Ovary (tissue), 9 donors: Measurements from ENCODE around the gene ADI1. TPM values are rescaled to one million over a fixed set of nuclear protein-coding genes. Genes with fewer than 3 reads are reported as not detected.
"Not testable (repeated sequence)": the region's sequence is repeated elsewhere in the genome, so short reads cannot be mapped to it uniquely, and the experiment has no call there.

Experiments used
- DNase-seq, 5 donors: peaks; one replicate each; pipeline ENCODE4 v3.0.0-alpha.2; 2019 to 2020
- H3K27ac ChIP-seq, 2 donors: fragments of 200-600 bp; one replicate each; pipeline versions ENCODE4 v1.5.1 to v1.8.0; 2019 to 2022
- H3K27me3 ChIP-seq: fragments of 200-600 bp; one replicate; pipeline ENCODE4 v1.8.0; 2022
- H3K36me3 ChIP-seq: fragments of 200-600 bp; sonication (generic); one replicate; pipeline ENCODE4 v1.5.1; 2019
- H3K4me1 ChIP-seq: one replicate; pipeline ENCODE4 v1.8.1; 2013; ENCODE audit warnings: mild to moderate bottlenecking, moderate library complexity; ENCODE audit not compliant: insufficient read depth
- H3K4me3 ChIP-seq: fragments of 200-600 bp; sonication (generic); one replicate; pipeline ENCODE4 v1.5.1; 2017
- H3K9me3 ChIP-seq, 2 donors: fragments of 200-600 bp in 1 of 2; sonication (generic) in 1 of 2; one replicate each; pipeline versions ENCODE4 v1.5.1 to v1.8.1; 2013 to 2019; ENCODE audit warnings: mild to moderate bottlenecking in 1 of 2, moderate library complexity in 1 of 2
- CTCF ChIP-seq, 3 donors: fragments of 450-650 bp in 2 of 3; fragments of 200-600 bp in 1 of 3; IDR thresholded peaks; one replicate each; pipeline versions ENCODE4 v1.5.1 to v1.8.0; 2016 to 2022; ENCODE audit warnings: antibody characterized with exemption in 3 of 3, mild to moderate bottlenecking in 1 of 3
- EP300 ChIP-seq: sonication (generic); formaldehyde crosslinking; IDR thresholded peaks from one replicate; pipeline ENCODE4 v1.6.1; 2017; ENCODE audit warnings: antibody characterized with exemption
- POLR2A ChIP-seq: fragments of 450-650 bp; IDR thresholded peaks from one replicate; pipeline ENCODE4 v1.6.1; 2017; ENCODE audit warnings: antibody characterized with exemption, mild to moderate bottlenecking, moderate library complexity
- WGBS, 3 donors: extraction: QIAGEN DNeasy Blood & Tissue Kit in 1 of 3; methylation state at CpG; one replicate each; pipeline versions ENCODE4 v1.1.5 to v1.1.7; 2013 to 2017; 5-methylcytosine and 5-hydroxymethylcytosine counted together
- intact Hi-C, 4 donors: fragments of 100-400 bp; cut with DNase I; formaldehyde crosslinking; loops; one replicate each; pipeline versions ENCODE4 v1.11.0 to v1.15.1; 2022 to 2023
- polyA plus RNA-seq, 2 donors: library from polyadenylated mRNA; stranded (reverse); fragments of 200-250 nt in 1 of 2; fragments of 350-450 nt in 1 of 2; fragmentation: Illumina TruSeq in 1 of 2; extraction: RNeasy Lipid Tissue Mini Kit (QIAGEN cat#74804) in 1 of 2; gene quantifications; one replicate each; pipeline ENCODE4 v1.2.3, GENCODE V29; 2013 to 2014
- total RNA-seq, 7 donors: library from RNA; depleted of rRNA in 2 of 7; stranded (reverse); fragments of >200 nt in 2 of 7; fragmentation: NEBNext Ultra II Directional in 3 of 7; extraction: Animal tissue kit (Norgen Biotek cat#: 25700) in 3 of 7; gene quantifications; one replicate each; pipeline versions ENCODE4 v1.1.0 to v1.2.4, GENCODE V29; 2016 to 2023
- donor health status: DM: no; HTN: no; CAD: no; lungs with moderate emphysema.
- donor health status: DM: no; HTN: no; CAD: no.
- donor health status: Bipolar disorder and iron deficiency.
- donor health status: DM: yes; HTN: yes; CAD: no.
- donor health status: DM: no; HTN: no; CAD: no.
- donor health status: DM: yes; HTN: yes; CAD: no.

The ADI1 gene
- total and polyA plus RNA-seq, 9 donors, result 35.9 to 77.2 (median 51.9) TPM

GRCh38 chr2:3520591-3520990, 1.3 kb upstream of the ADI1 start:
- Histone ChIP-seq H3K4me1 (peaks cover 13% of the 10 kb centered on the region), H3K4me3 (no peak overlapping the region), H3K27me3 (no peaks in the 10 kb centered on the region), H3K36me3 (no peaks in the 10 kb centered on the region), H3K9me3 (no peaks in the 10 kb centered on the region), H3K27ac (no peak overlapping the region)
- DNase-seq, result no peak
- intact Hi-C loops, result no loop called here
- WGBS, 3 donors, result 93 to 95% (median 94%) methylated on average over 6 of the region's 6 CpGs
- TF ChIP-seq CTCF (IDR thresholded peaks at IDR 0.05) (no peak), POLR2A (no peak), EP300 (no peak)

- peaks cover 7% of the 10 kb centered on the region for H3K4me1 ChIP-seq
- H3K9me3 ChIP-seq, result no peaks in the 10 kb centered on the region
- intact Hi-C loops, result no loop called here
- peak overlapping the region; percentile 85 for H3K4me3 ChIP-seq
- H3K27ac ChIP-seq, result peak overlapping the region; percentile 83 to 99
- no peaks in the 10 kb centered on the region for H3K36me3 ChIP-seq
- 0% methylated on average over 52 to 67 of the region's 67 CpGs for WGBS, 3 donors
- peak; percentile 99 to 100 (median 99) for DNase-seq
- TF ChIP-seq POLR2A, result no peak
- peak in 1 of 3 donors; percentile 7 for TF ChIP-seq CTCF (IDR thresholded peaks at IDR 0.05)
- TF ChIP-seq EP300, result no peak
- H3K27me3 ChIP-seq, result no peaks in the 10 kb centered on the region
Measured at GRCh38 chr2:3518496-3519254, 656 bp downstream of the ADI1 start.

GRCh38 chr2:3517948-3518495, 1.3 kb downstream of the ADI1 start:
- WGBS, 3 donors, result 30 to 32% (median 30%) methylated on average over 3 of the region's 3 CpGs
- H3K27me3 ChIP-seq, result no peaks in the 10 kb centered on the region
- DNase-seq, result no peak
- peak overlapping the region; percentile 85 for H3K4me3 ChIP-seq
- no peaks in the 10 kb centered on the region for H3K9me3 ChIP-seq
- TF ChIP-seq POLR2A (no peak), EP300 (no peak), CTCF (IDR thresholded peaks at IDR 0.05) (no peak)
- H3K27ac ChIP-seq, result peak overlapping the region; percentile 83 to 99
- intact Hi-C loops, result no loop called here
- H3K36me3 ChIP-seq, result no peaks in the 10 kb centered on the region
- H3K4me1 ChIP-seq, result peaks cover 5% of the 10 kb centered on the region

- Histone ChIP-seq H3K27ac (no peak overlapping the region), H3K36me3 (no peaks in the 10 kb centered on the region), H3K27me3 (no peaks in the 10 kb centered on the region), H3K4me3 (no peak overlapping the region), H3K4me1 (peaks cover 5% of the 10 kb centered on the region), H3K9me3 (no peaks in the 10 kb centered on the region)
- no peak for DNase-seq
- 91 to 97% (median 96%) methylated on average over 3 of the region's 3 CpGs for WGBS, 3 donors
- no peak for TF ChIP-seq POLR2A
- TF ChIP-seq EP300, result no peak
- no peak for TF ChIP-seq CTCF (IDR thresholded peaks at IDR 0.05)
- intact Hi-C loops, result no loop called here
Measured at GRCh38 chr2:3516831-3517230, 2.5 kb downstream of the ADI1 start.

- H3K4me1 ChIP-seq, intact Hi-C loops, H3K4me3 ChIP-seq, H3K9me3 ChIP-seq, H3K36me3 ChIP-seq, H3K27me3 ChIP-seq, DNase-seq, H3K27ac ChIP-seq: not testable (repeated sequence)
- WGBS, 3 donors, result 85 to 97% (median 96%) methylated on average over 5 of the region's 5 CpGs
Measured at GRCh38 chr2:3515438-3515837, 3.9 kb downstream of the ADI1 start.
